Glutamatergic neuron (in vitro differentiated cells): ENCODE data around the gene CLEC19A. TPM values are rescaled to one million over a fixed set of nuclear protein-coding genes. Genes with fewer than 3 reads are reported as not detected.
A peak's percentile ranks its signal among the peaks of the same experiment; 100 is the strongest.

ENCODE experiments used
- DNase-seq: peaks from one replicate; pipeline ENCODE4 v3.0.0; 2022
- H3K27ac Mint-ChIP-seq: one replicate; pipeline ENCODE4 v1.8.0; 2020; ENCODE audit warnings: mild to moderate bottlenecking, mixed read lengths, inconsistent platforms; ENCODE audit not compliant: unreplicated experiment
- H3K27me3 Mint-ChIP-seq: one replicate; pipeline ENCODE4 v1.8.0; 2020; ENCODE audit warnings: mild to moderate bottlenecking, moderate library complexity, mixed read lengths, inconsistent platforms; ENCODE audit not compliant: unreplicated experiment
- H3K36me3 Mint-ChIP-seq: one replicate; pipeline ENCODE4 v1.8.0; 2020; ENCODE audit warnings: mild to moderate bottlenecking, mixed read lengths, inconsistent platforms; ENCODE audit not compliant: unreplicated experiment
- H3K4me1 Mint-ChIP-seq: one replicate; pipeline ENCODE4 v1.8.0; 2020; ENCODE audit warnings: mild to moderate bottlenecking, low read depth, mixed read lengths, inconsistent platforms; ENCODE audit not compliant: unreplicated experiment
- H3K4me3 Mint-ChIP-seq: one replicate; pipeline ENCODE4 v1.8.0; 2020; ENCODE audit warnings: mild to moderate bottlenecking, mixed read lengths, inconsistent platforms; ENCODE audit not compliant: unreplicated experiment
- H3K9me3 Mint-ChIP-seq: one replicate; pipeline ENCODE4 v1.8.0; 2020; ENCODE audit warnings: mild to moderate bottlenecking, moderate library complexity, mixed read lengths, inconsistent platforms; ENCODE audit not compliant: unreplicated experiment
- total RNA-seq: library from RNA; stranded (reverse); fragmentation: NEBNext Ultra II Directional; extraction: Animal tissue kit (Norgen Biotek cat#: 25700); gene quantifications from one replicate; pipeline ENCODE4 v1.2.1, GENCODE V29; 2021; ENCODE audit not compliant: unreplicated experiment
- TF ChIP-seq, protein P1 (sequence below): fragments of 200-600 bp; sonication (generic); IDR thresholded peaks from one replicate; pipeline ENCODE4 v1.5.0; 2021; ENCODE audit not compliant: partially characterized antibody, unreplicated experiment

Gene CLEC19A
- total RNA-seq, 1 donor from 2014 or later = not detected

DNA sequence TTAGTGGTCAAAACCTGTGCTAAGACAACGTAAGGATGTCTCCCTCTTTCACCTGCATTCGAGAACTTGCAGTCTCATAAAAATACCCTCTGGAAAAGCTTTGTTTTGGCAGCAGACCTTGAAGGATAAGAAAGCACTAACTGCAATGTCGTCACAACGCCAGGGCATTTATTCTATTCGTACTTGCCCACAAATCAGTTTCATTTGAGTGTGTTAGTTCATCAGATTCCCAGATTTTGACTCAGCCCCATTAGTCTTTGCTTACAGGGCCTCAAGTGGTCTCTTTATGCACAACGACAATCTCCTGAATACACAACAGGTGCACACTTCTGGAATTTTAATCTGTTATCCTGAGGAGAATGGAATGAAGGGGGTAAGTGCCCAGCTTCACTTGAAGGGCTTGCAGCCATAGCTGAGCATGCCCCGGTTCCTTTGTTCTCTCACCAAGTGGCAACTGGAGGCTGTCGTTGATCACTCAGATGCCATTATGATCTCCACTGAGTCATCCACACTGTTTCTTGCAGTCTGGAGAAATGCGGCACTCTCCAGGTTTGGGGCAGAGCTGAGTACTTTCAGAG lies 58.8 kb downstream of the CLEC19A start:
- Mint-ChIP-seq H3K36me3 (peaks cover 8% of the 10 kb centered on the region), H3K4me3 (no peak overlapping the region), H3K4me1 (peaks cover 22% of the 10 kb centered on the region), H3K9me3 (peaks cover 13% of the 10 kb centered on the region), H3K27ac (no peak overlapping the region), H3K27me3 (peaks cover 16% of the 10 kb centered on the region)
- TF ChIP-seq, protein P1, sequence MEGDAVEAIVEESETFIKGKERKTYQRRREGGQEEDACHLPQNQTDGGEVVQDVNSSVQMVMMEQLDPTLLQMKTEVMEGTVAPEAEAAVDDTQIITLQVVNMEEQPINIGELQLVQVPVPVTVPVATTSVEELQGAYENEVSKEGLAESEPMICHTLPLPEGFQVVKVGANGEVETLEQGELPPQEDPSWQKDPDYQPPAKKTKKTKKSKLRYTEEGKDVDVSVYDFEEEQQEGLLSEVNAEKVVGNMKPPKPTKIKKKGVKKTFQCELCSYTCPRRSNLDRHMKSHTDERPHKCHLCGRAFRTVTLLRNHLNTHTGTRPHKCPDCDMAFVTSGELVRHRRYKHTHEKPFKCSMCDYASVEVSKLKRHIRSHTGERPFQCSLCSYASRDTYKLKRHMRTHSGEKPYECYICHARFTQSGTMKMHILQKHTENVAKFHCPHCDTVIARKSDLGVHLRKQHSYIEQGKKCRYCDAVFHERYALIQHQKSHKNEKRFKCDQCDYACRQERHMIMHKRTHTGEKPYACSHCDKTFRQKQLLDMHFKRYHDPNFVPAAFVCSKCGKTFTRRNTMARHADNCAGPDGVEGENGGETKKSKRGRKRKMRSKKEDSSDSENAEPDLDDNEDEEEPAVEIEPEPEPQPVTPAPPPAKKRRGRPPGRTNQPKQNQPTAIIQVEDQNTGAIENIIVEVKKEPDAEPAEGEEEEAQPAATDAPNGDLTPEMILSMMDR = no peak
- no peak for DNase-seq

DNA sequence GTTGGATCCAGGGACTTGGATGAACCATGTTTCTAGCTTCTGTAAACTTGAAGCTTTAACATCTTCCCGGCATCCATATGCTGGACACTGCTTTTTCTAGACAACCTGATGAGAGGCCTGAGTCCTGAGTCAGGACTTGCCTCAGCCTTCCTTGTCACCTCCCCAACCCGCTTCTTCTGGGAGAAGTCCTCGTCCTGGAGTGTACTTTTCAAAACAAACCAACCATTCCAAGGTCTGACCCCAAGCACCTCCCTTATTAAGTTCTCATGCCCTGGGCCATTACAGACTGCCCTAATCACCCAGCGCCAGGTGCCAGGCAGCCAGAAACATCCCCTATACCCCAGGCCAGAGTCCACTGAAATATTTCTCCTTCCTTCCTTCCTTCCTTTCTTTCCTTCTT lies 59.4 kb downstream of the CLEC19A start:
- no peak for DNase-seq
- peaks cover 13% of the 10 kb centered on the region for H3K9me3 Mint-ChIP-seq
- no peak overlapping the region for H3K4me3 Mint-ChIP-seq
- peaks cover 8% of the 10 kb centered on the region for H3K36me3 Mint-ChIP-seq
- peak overlapping the region; percentile 81 for H3K27ac Mint-ChIP-seq
- peaks cover 16% of the 10 kb centered on the region for H3K27me3 Mint-ChIP-seq
- TF ChIP-seq, protein P1 = no peak
- peaks cover 23% of the 10 kb centered on the region for H3K4me1 Mint-ChIP-seq

DNA sequence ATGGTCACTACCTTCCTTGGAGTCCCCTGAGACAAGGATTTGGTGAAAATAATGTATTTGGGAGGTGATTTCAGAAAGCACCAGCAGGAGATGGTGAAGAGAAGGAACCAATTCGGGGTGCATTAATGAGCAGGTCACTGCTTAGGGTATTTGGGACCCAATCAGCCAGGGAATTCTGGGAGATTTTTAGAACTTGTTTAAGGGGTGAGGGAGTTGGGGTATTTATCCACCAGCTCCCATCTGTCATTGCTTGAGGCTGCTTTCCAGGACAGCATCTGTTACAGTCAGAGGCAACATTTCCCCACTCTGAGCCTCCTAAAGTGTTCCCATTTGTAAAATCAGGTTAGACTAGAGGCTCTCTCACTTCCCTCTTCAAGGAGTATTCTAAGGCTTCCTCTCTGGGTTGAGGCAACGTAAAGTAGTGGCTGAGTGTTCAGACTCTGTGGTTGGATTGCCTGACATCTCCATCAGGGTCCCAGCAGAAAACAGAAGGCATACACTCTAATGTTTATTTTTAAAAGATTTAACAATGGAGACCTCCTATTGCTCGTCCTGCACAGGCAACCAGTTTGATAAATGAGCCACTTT lies 60.9 kb downstream of the CLEC19A start:
- DNase-seq = no peak
- Mint-ChIP-seq H3K4me1 (peaks cover 23% of the 10 kb centered on the region), H3K27ac (peak overlapping the region; percentile 81), H3K9me3 (peaks cover 13% of the 10 kb centered on the region), H3K4me3 (peak overlapping the region; percentile 13), H3K27me3 (peaks cover 16% of the 10 kb centered on the region), H3K36me3 (peaks cover 8% of the 10 kb centered on the region)
- TF ChIP-seq, protein P1 = no peak

DNA sequence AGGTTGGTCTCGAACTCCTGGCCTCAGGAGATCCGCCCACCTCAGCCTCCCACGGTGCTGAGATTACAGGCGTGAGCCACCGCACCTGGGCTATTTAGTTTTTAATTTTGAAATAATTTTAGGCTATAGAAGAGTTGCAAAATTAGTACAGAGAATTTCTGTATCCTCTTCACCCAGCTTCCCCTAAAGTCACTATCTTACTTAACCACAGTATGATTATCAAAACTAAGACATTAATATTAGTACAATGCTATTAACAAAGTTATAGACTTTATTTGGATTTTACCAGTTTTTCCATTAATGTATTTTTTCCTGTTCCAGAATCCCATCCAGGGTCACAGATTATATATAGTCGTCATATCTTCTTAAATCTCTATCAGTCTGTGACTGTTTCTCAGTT lies 62.6 kb downstream of the CLEC19A start:
- Mint-ChIP-seq H3K36me3 (peaks cover 4% of the 10 kb centered on the region), H3K27ac (peak overlapping the region; percentile 96), H3K9me3 (peaks cover 13% of the 10 kb centered on the region), H3K4me1 (peaks cover 23% of the 10 kb centered on the region), H3K27me3 (peaks cover 16% of the 10 kb centered on the region), H3K4me3 (peak overlapping the region; percentile 74)
- no peak for DNase-seq
- TF ChIP-seq, protein P1 = no peak

DNA sequence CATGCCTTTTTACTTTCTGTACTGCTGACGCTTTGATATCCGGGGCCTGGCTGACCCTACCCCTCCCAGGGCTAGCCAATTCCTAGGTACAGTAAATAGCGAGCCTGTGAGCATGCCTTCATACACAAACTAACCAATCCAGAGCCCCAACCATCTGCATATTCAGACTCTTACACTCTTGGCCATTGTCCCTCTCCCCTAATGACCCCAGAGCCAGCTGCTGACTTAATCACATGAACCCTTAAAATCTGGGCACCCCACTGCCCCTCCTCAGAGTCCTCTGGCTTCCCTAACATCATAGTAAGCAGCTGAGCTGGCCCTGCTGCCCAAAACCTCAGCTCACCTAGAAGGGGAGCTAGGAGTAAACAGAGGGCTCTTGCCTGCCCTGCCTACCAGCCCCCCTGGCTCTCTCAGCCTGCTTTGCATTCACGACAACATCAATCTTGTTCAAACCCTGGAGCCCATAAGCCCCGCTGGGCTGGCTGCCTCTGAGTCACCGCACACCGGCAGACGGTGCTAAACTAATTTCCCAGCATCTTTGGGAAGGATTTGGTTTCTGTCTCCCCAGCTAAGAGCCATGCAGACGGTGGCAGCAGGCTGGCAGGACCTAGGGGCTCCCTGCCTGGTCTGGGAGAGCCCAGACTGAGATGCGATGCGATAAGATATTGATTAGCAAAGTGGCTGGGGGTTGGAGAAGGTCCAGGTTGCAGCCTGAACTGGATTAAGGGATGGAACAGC lies 63.2 kb downstream of the CLEC19A start:
- Mint-ChIP-seq H3K4me1 (peaks cover 23% of the 10 kb centered on the region), H3K27ac (peak overlapping the region; percentile 96), H3K36me3 (no peaks in the 10 kb centered on the region), H3K4me3 (peak overlapping the region; percentile 74), H3K27me3 (peaks cover 16% of the 10 kb centered on the region), H3K9me3 (peaks cover 13% of the 10 kb centered on the region)
- DNase-seq = peak; percentile 68
- TF ChIP-seq, protein P1 = no peak
